Bronchial epithelial cell (primary cell): ENCODE data around the gene SLC22A7. TPM values are rescaled to one million over a fixed set of nuclear protein-coding genes. Genes with fewer than 3 reads are reported as not detected.

Source experiments
- DNase-seq: peaks from one replicate; pipeline ENCODE4 v3.0.0-alpha.2; 2010; ENCODE audit warnings: low read depth
- FAIRE-seq: peaks from 2 replicates; lab custom pipeline; 2011; peaks lifted over from hg19 to GRCh38; lab: Jason Lieb, UNC
- H3K27me3 ChIP-seq: 2 replicates; pipeline ENCODE4 v1.5.1; 2011; ENCODE audit warnings: low read length; ENCODE audit not compliant: control insufficient read depth, insufficient read depth
- H3K36me3 ChIP-seq: 2 replicates; pipeline ENCODE4 v1.5.1; 2011; ENCODE audit warnings: low read length; ENCODE audit not compliant: control insufficient read depth, insufficient read depth
- H3K4me3 ChIP-seq: 2 replicates; pipeline ENCODE4 v1.5.1; 2011; ENCODE audit warnings: mild to moderate bottlenecking, low read depth, low read length, control low read depth
- total RNA-seq: library from RNA; depleted of rRNA; stranded (reverse); fragments of >200 nt; gene quantifications from 2 replicates; pipeline ENCODE4 v1.2.1, GENCODE V29; 2014
- TF ChIP-seq, protein P1 (sequence below): IDR thresholded peaks from 2 replicates; pipeline ENCODE4 v1.5.1; 2011; ENCODE audit warnings: mild to moderate bottlenecking, moderate library complexity, low read length, control low read depth, inconsistent platforms; ENCODE audit not compliant: insufficient read depth, severe bottlenecking

Gene SLC22A7
- total RNA-seq, 1 donor from 2014 or later, result not detected

GRCh38 chr6:43258807-43259686, 39.0 kb upstream of the SLC22A7 start:
- no peak for FAIRE-seq
- Histone ChIP-seq H3K36me3 (no peaks in the 10 kb centered on the region), H3K27me3 (peaks cover 2% of the 10 kb centered on the region), H3K4me3 (no peak overlapping the region)
- TF ChIP-seq, protein P1, sequence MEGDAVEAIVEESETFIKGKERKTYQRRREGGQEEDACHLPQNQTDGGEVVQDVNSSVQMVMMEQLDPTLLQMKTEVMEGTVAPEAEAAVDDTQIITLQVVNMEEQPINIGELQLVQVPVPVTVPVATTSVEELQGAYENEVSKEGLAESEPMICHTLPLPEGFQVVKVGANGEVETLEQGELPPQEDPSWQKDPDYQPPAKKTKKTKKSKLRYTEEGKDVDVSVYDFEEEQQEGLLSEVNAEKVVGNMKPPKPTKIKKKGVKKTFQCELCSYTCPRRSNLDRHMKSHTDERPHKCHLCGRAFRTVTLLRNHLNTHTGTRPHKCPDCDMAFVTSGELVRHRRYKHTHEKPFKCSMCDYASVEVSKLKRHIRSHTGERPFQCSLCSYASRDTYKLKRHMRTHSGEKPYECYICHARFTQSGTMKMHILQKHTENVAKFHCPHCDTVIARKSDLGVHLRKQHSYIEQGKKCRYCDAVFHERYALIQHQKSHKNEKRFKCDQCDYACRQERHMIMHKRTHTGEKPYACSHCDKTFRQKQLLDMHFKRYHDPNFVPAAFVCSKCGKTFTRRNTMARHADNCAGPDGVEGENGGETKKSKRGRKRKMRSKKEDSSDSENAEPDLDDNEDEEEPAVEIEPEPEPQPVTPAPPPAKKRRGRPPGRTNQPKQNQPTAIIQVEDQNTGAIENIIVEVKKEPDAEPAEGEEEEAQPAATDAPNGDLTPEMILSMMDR, result no peak
- no peak for DNase-seq

- peaks cover 2% of the 10 kb centered on the region for H3K27me3 ChIP-seq
- DNase-seq (no peak), FAIRE-seq (no peak)
These were observed 37.3 kb upstream of the SLC22A7 start for GRCh38 chr6:43260791-43261190.

GRCh38 chr6:43261198-43261597, 36.9 kb upstream of the SLC22A7 start:
- peaks cover 2% of the 10 kb centered on the region for H3K27me3 ChIP-seq
- TF ChIP-seq, protein P1, result no peak
- FAIRE-seq (no peak), DNase-seq (no peak)
- H3K36me3 ChIP-seq, result no peaks in the 10 kb centered on the region
- no peak overlapping the region for H3K4me3 ChIP-seq

More at GRCh38 chr6:43260791-43261190, 37.3 kb upstream of the SLC22A7 start:
- no peak overlapping the region for H3K4me3 ChIP-seq
- H3K36me3 ChIP-seq, result no peaks in the 10 kb centered on the region
- TF ChIP-seq, protein P1, result no peak

DNA sequence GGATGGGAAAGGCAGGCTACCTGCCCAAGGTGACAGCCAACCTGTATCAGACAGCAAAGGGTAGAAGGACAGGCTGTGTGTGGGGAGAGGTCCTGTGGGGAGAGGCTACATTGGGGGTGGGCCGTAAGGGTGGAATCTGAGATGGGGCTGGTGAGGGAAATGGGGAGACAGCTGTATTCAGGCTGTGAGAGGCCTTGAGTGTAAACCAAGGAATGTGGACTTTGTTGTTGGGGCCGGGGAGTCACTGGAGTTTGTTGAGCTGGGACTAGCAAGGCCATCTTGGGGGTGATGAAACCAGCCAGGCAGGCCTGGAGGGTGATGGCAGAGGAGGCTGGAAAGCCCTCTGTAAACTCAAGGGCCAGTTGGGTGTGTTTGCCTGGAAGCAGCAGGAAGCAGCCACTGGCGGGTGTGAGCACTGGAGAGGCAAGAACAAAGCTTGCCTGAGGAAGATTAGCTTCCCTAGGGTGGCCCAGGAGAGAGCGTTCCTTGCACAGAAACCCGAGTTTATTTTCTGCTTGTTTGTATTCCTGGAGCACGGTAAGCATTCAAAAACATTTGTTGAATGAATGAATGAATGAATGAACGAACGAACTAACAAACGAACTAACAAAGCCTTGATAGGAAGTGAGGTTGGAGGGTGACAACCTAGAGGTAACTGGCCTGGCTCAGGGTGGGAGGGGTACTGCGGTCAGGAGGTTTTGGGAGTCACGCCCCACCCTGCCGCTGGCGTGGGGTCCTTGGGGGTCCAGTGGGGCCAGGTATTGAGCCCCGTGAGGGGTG, 35.9 kb upstream of the SLC22A7 start:
- H3K4me3 ChIP-seq, result no peak overlapping the region
- H3K27me3 ChIP-seq, result peaks cover 2% of the 10 kb centered on the region
- TF ChIP-seq, protein P1, result no peak
- FAIRE-seq (no peak), DNase-seq (no peak)
- no peaks in the 10 kb centered on the region for H3K36me3 ChIP-seq

DNA sequence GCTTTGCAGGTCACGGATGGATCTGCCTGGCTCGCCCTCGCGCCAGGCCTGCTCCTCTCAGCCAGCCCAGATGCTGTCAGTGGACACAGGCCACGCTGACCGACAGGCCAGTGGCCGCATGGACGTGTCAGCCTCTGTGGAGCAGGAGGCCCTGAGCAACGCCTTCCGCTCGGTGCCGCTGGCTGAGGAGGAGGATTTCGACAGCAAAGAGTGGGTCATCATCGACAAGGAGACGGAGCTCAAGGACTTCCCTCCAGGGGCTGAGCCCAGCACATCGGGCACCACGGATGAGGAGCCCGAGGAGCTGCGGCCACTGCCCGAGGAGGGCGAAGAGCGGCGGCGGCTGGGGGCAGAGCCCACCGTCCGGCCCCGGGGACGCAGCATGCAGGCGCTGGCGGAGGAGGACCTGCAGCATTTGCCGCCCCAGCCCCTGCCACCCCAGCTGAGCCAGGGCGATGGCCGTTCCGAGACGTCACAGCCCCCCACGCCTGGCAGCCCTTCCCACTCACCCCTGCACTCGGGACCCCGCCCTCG, 35.2 kb upstream of the SLC22A7 start:
- no peak for FAIRE-seq
- no peak for DNase-seq
- TF ChIP-seq, protein P1, result no peak
- Histone ChIP-seq H3K27me3 (peaks cover 4% of the 10 kb centered on the region), H3K36me3 (no peaks in the 10 kb centered on the region), H3K4me3 (no peak overlapping the region)
